Measurements from ENCODE around the gene TAAR9. TPM values are rescaled to one million over a fixed set of nuclear protein-coding genes. Genes with fewer than 3 reads are reported as not detected.
"Not testable (repeated sequence)": the region's sequence is repeated elsewhere in the genome, so short reads cannot be mapped to it uniquely, and the experiment has no call there.

Gene TAAR9
- total RNA-seq, 2 donors from 2014 or later: not detected

DNA sequence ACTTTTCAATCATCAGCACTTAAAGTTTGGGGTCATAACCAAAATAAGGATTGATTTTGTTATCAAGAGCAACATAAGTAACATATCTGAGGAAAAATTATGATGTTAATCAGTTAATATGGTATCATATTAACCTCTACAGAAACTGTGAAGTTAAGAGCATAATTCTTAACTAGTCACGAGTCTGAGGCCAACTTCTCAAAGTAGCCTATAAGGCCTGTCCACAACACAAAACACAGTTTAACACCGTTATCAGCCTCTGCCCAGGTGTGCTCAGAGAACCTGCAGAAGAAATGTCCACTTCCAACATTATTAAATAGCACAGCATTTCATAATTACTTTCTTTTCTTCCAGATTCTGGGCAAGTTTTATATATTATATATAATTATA lies 26.3 kb upstream of the TAAR9 start:
- no peak for DNase-seq (ENCODE audit: low spot score in 2 of 2)
- H3K9me3 Mint-ChIP-seq: no peaks in the 10 kb centered on the region
- H3K36me3 Mint-ChIP-seq: peaks cover 8 to 11% of the 10 kb centered on the region in 2 donors
- H3K27ac Mint-ChIP-seq: no peak overlapping the region
- no peak for ATAC-seq

DNA sequence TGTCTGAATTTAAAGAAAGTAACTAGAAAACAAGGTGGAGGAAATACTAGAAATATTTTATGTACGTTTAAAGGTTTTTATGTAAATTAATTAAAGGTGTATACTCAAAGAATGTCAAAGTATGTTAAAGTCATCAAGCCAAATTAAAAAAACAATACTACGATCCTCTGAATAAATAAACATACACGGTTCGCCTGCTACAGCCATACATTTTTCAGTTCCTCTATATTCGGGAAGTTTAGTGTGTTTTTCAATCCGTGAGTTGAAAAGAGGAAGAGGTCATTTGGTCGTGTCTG lies 25.8 kb upstream of the TAAR9 start:
- DNase-seq (ENCODE audit: low spot score in 2 of 2) (no peak), ATAC-seq (no peak)
- Mint-ChIP-seq H3K36me3 (peaks cover 8 to 11% of the 10 kb centered on the region in 2 donors), H3K27ac (peak overlapping the region in 1 of 2 donors; percentile 87), H3K9me3 (no peaks in the 10 kb centered on the region)

- DNase-seq (ENCODE audit: low spot score in 2 of 2) (peak; percentile 80 to 88), ATAC-seq (peak; percentile 96)
- Mint-ChIP-seq H3K36me3 (peaks cover 1 to 6% of the 10 kb centered on the region in 2 donors), H3K27ac (peak within 1 kb of the TSS; percentile 83 to 87), H3K9me3 (no peaks in the 10 kb centered on the region)
Measured at GRCh38 chr6:132512638-132513632, 25.1 kb upstream of the TAAR9 start, which contains the start of gene STX7. TSS of gene STX7 (minus strand) at chr6:132513116. CDS start at chr6:132503530, 9,586 bp downstream.

- no peaks in the 10 kb centered on the region for H3K9me3 Mint-ChIP-seq
- no peaks in the 10 kb centered on the region for H3K36me3 Mint-ChIP-seq
- no peak for ATAC-seq
- H3K27ac Mint-ChIP-seq: peak overlapping the region in 1 of 2 donors; percentile 83
- DNase-seq (ENCODE audit: low spot score in 2 of 2): no peak
Measured at GRCh38 chr6:132513831-132514545, 24.1 kb upstream of the TAAR9 start.

DNA sequence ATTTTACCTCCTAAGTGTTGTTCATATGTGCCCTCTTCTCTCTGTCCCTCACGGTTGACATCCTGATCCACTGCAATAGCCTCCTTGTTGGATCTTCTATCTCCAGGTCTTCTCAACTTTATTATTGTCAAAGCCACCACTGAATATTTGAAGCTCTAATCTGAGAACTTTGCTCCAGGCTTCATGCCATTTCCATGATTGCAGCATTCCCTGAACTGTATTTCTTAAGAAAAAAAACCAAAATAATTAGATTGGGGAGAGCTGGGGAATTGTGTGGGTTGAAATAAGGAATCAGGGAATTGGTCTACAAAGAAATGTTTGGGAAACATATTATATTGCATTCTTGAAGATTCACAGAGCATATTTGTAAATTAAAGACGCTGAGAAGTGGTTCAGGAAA lies 22.7 kb upstream of the TAAR9 start:
- Mint-ChIP-seq H3K27ac (no peak overlapping the region), H3K9me3 (no peaks in the 10 kb centered on the region), H3K36me3 (no peaks in the 10 kb centered on the region)
- no peak for ATAC-seq
- no peak for DNase-seq (ENCODE audit: low spot score in 2 of 2)

DNA sequence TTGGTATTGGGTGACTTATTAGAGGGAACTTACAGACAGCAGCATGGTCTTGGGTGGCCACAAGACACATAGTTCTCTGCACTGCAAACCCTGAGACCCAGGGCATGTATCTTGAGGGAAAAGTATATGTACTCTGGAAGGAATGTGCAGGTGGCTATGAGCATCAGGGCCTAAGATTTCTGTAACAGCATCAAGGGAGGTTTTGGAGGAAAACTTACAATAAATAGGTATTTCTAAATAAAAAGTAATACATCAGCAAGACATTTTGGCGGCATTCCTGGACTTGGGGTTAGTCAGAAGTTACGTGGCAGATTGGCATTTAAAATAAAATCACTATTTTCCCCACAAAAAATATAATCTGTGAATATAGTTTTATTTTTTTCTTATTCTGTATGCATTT lies 17.1 kb upstream of the TAAR9 start:
- ATAC-seq (no peak), DNase-seq (ENCODE audit: low spot score in 2 of 2) (no peak)
- Mint-ChIP-seq H3K27ac (no peak overlapping the region), H3K9me3 (no peaks in the 10 kb centered on the region), H3K36me3 (no peaks in the 10 kb centered on the region)

GRCh38 chr6:132524646-132525045 lies 13.4 kb upstream of the TAAR9 start:
- no peak overlapping the region for H3K27ac Mint-ChIP-seq
- no peak for ATAC-seq
- no peaks in the 10 kb centered on the region for H3K9me3 Mint-ChIP-seq
- DNase-seq (ENCODE audit: low spot score in 2 of 2): no peak
- no peaks in the 10 kb centered on the region for H3K36me3 Mint-ChIP-seq

GRCh38 chr6:132525866-132526265 lies 12.2 kb upstream of the TAAR9 start:
- Mint-ChIP-seq H3K36me3 (no peaks in the 10 kb centered on the region), H3K9me3 (no peaks in the 10 kb centered on the region), H3K27ac (no peak overlapping the region)
- no peak for DNase-seq (ENCODE audit: low spot score in 2 of 2)
- no peak for ATAC-seq

DNA sequence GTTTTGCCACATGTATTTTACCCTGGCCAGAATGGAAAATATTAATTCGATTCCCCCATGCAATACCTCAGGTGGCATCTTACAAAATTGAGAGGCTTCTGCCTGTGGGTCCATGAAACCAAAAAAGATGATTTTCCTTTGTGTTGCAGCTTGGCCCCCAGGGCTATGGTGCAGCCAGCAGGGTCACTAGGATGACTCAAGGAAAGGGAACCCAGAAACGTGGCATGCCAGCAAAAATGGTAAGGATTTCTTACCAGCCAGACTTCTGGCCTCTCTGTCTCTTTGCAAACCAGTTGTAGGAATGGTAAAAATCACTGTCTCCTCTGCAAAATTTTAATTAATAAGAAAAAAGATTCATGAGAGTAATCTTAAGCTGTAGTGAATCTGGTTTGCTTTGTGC lies 11.6 kb upstream of the TAAR9 start:
- no peak overlapping the region for H3K27ac Mint-ChIP-seq
- H3K9me3 Mint-ChIP-seq: no peaks in the 10 kb centered on the region
- no peak for ATAC-seq
- no peaks in the 10 kb centered on the region for H3K36me3 Mint-ChIP-seq
- no peak for DNase-seq (ENCODE audit: low spot score in 2 of 2)

- Mint-ChIP-seq H3K9me3 (no peaks in the 10 kb centered on the region), H3K27ac (no peak overlapping the region), H3K36me3 (no peaks in the 10 kb centered on the region)
Measured at GRCh38 chr6:132527791-132528190, 10.3 kb upstream of the TAAR9 start.

GRCh38 chr6:132530293-132530974 lies 7.6 kb upstream of the TAAR9 start:
- DNase-seq (ENCODE audit: low spot score in 2 of 2) (peak in 1 of 2 donors; percentile 73), ATAC-seq (peak; percentile 71 to 74)
- no peak overlapping the region for H3K27ac Mint-ChIP-seq
- peaks cover 0 to 5% of the 10 kb centered on the region in 2 donors for H3K36me3 Mint-ChIP-seq
- no peaks in the 10 kb centered on the region for H3K9me3 Mint-ChIP-seq

More at GRCh38 chr6:132527791-132528190, 10.3 kb upstream of the TAAR9 start:
- ATAC-seq (no peak), DNase-seq (ENCODE audit: low spot score in 2 of 2) (no peak)

GRCh38 chr6:132534546-132534945 lies 3.5 kb upstream of the TAAR9 start:
- ATAC-seq; DNase-seq (ENCODE audit: low spot score in 2 of 2); H3K36me3 Mint-ChIP-seq; H3K9me3 Mint-ChIP-seq; H3K27ac Mint-ChIP-seq: not testable (repeated sequence)

GRCh38 chr6:132537145-132537544 lies 932 bp upstream of the TAAR9 start:
- Mint-ChIP-seq H3K36me3 (peaks cover 0 to 5% of the 10 kb centered on the region in 2 donors), H3K27ac (no peak overlapping the region), H3K9me3 (no peaks in the 10 kb centered on the region)
- no peak for ATAC-seq
- no peak for DNase-seq (ENCODE audit: low spot score in 2 of 2)

DNA sequence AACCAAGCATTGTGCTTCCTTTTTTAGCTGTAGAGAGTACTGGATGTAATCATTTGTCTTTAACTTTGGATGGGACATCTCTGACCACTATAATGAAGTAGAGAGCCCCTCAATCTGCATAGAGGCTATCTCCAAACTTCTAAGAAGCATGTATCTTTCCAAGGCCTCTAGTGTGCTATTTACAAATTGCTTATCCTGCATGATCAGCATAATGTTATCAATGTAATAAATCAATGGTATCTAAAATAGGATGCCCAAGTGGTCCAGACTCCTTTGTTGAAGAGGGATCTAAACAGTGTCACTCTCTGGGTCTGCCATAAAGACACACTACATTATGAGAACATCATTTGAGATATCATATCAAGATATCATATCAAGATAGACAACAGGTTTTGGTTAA lies 6.7 kb downstream of the TAAR9 start:
- DNase-seq (ENCODE audit: low spot score in 2 of 2) (no peak), ATAC-seq (no peak)
- Mint-ChIP-seq H3K9me3 (no peaks in the 10 kb centered on the region), H3K27ac (no peak overlapping the region), H3K36me3 (no peaks in the 10 kb centered on the region)

GRCh38 chr6:132548746-132549463 lies 10.8 kb downstream of the TAAR9 start:
- ATAC-seq: no peak
- no peak overlapping the region for H3K27ac Mint-ChIP-seq
- no peaks in the 10 kb centered on the region for H3K9me3 Mint-ChIP-seq
- no peaks in the 10 kb centered on the region for H3K36me3 Mint-ChIP-seq
- no peak for DNase-seq (ENCODE audit: low spot score in 2 of 2)

DNA sequence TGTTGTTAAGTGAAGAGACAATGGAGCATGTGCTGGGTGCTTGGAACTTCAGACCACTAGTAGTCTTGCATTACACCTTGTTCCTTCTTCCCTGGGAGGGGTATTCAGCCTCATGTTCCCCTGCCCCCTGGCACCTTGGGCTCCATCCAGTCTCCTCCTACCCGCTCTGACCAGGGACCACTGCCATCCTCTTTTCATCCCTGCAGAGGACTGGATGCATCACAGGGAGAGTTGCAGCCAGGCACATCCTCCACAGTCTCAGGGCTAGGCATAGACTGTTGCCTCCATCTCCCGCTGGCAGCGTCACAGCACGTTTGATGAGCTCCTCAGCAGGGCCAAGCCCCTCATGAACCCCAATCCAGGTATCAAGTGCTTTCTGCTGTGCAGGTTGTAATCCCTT lies 13.1 kb downstream of the TAAR9 start:
- ATAC-seq: no peak
- Mint-ChIP-seq H3K27ac (no peak overlapping the region), H3K36me3 (no peaks in the 10 kb centered on the region)

More for the DNA sequence above, 13.1 kb downstream of the TAAR9 start:
- DNase-seq (ENCODE audit: low spot score in 2 of 2): no peak
- no peaks in the 10 kb centered on the region for H3K9me3 Mint-ChIP-seq
